Activated B cell treated with CpG ODN at 0.5 μM for 24 hours (primary cell): Measurements from ENCODE around the gene BTNL9. TPM values are rescaled to one million over a fixed set of nuclear protein-coding genes. Genes with fewer than 3 reads are reported as not detected.

Experiments used
- ATAC-seq: fragments of 200-7000 bp; cut with Tn5 transposase; one replicate; pipeline ENCODE4 v1.10.0; 2021; ENCODE audit warnings: low read depth, mild to moderate bottlenecking, moderate library complexity
- CTCF ChIA-PET: fragments of 350-600 bp; sonication (Branson Sonifier 250); formaldehyde crosslinking; loops from one replicate; lab custom pipeline; 2021; ENCODE audit warnings: antibody characterized with exemption; lab: Charles Lee
- POLR2A ChIA-PET: fragments of 350-600 bp; sonication (Branson Sonifier 250); formaldehyde crosslinking; loops from one replicate; lab custom pipeline; 2021; ENCODE audit warnings: antibody characterized with exemption; lab: Charles Lee
- DNase-seq: peaks from one replicate; pipeline ENCODE4 v3.0.0; 2022
- H3K27ac Mint-ChIP-seq: one replicate; pipeline ENCODE4 v1.8.0; 2020; ENCODE audit warnings: mixed read lengths
- H3K27me3 Mint-ChIP-seq: one replicate; pipeline ENCODE4 v1.8.0; 2021; ENCODE audit warnings: mixed read lengths
- H3K36me3 Mint-ChIP-seq: one replicate; pipeline ENCODE4 v1.8.0; 2021; ENCODE audit warnings: low read depth, mixed read lengths
- H3K4me1 Mint-ChIP-seq: one replicate; pipeline ENCODE4 v1.8.0; 2021; ENCODE audit warnings: mixed read lengths
- H3K4me3 Mint-ChIP-seq: one replicate; pipeline ENCODE4 v1.8.0; 2020; ENCODE audit warnings: mild to moderate bottlenecking, mixed read lengths
- H3K9me3 Mint-ChIP-seq: one replicate; pipeline ENCODE4 v1.8.0; 2020; ENCODE audit warnings: mixed read lengths
- CTCF ChIP-seq: fragments of 200-600 bp; IDR thresholded peaks from one replicate; pipeline ENCODE4 v1.8.0; 2022; ENCODE audit warnings: antibody characterized with exemption, mild to moderate bottlenecking
- intact Hi-C: fragments of 100-400 bp; cut with micrococcal nuclease; formaldehyde crosslinking; loops from one replicate; pipeline ENCODE4 v1.15.1; 2024
- total RNA-seq: library from RNA; stranded (reverse); gene quantifications from 2 replicates; pipeline ENCODE4 v1.2.3, GENCODE V29; 2022

The BTNL9 gene
- total RNA-seq, 1 donor from 2014 or later, result 27.6 TPM

GRCh38 chr5:181059297-181060230 is 19.5 kb downstream of the BTNL9 start:
- Mint-ChIP-seq H3K4me1 (peaks cover 12% of the 10 kb centered on the region), H3K36me3 (no peaks in the 10 kb centered on the region), H3K27me3 (peaks cover 64% of the 10 kb centered on the region), H3K27ac (no peak overlapping the region), H3K4me3 (peak overlapping the region; percentile 11), H3K9me3 (no peaks in the 10 kb centered on the region)
- ChIA-PET CTCF (no interaction called here), POLR2A (interaction anchor here (0.7 kb wide), 1 partner anchor 84 kb away, joined by 3 read pairs; no protein-coding TSS in a partner anchor)
- no peak for TF ChIP-seq CTCF
- intact Hi-C loops, result no loop called here
- ATAC-seq, result peak; percentile 10
- no peak for DNase-seq

- no peak for ATAC-seq
- Mint-ChIP-seq H3K4me1 (peaks cover 11% of the 10 kb centered on the region), H3K27ac (no peak overlapping the region), H3K9me3 (no peaks in the 10 kb centered on the region), H3K36me3 (no peaks in the 10 kb centered on the region), H3K27me3 (peaks cover 59% of the 10 kb centered on the region), H3K4me3 (no peak overlapping the region)
- intact Hi-C loops, result no loop called here
- ChIA-PET CTCF (no interaction called here), POLR2A (no interaction called here)
- no peak for DNase-seq
- TF ChIP-seq CTCF, result no peak
Measured at GRCh38 chr5:181060231-181060590, 20.1 kb downstream of the BTNL9 start.

GRCh38 chr5:181060924-181061323 is 20.9 kb downstream of the BTNL9 start:
- ChIA-PET POLR2A (no interaction called here), CTCF (no interaction called here)
- Mint-ChIP-seq H3K36me3 (no peaks in the 10 kb centered on the region), H3K27ac (no peak overlapping the region), H3K4me1 (peaks cover 9% of the 10 kb centered on the region), H3K9me3 (peaks cover 1% of the 10 kb centered on the region), H3K27me3 (peaks cover 58% of the 10 kb centered on the region), H3K4me3 (no peak overlapping the region)
- ATAC-seq (no peak), DNase-seq (no peak)
- intact Hi-C loops, result no loop called here
- no peak for TF ChIP-seq CTCF

- intact Hi-C loops, result no loop called here
- DNase-seq (no peak), ATAC-seq (no peak)
- no peak for TF ChIP-seq CTCF
- no peak overlapping the region for H3K27ac Mint-ChIP-seq
- ChIA-PET POLR2A (no interaction called here), CTCF (no interaction called here)
- H3K4me1 Mint-ChIP-seq, result peaks cover 8% of the 10 kb centered on the region
- H3K9me3 Mint-ChIP-seq, result peaks cover 3% of the 10 kb centered on the region
- peaks cover 56% of the 10 kb centered on the region for H3K27me3 Mint-ChIP-seq
- no peak overlapping the region for H3K4me3 Mint-ChIP-seq
- no peaks in the 10 kb centered on the region for H3K36me3 Mint-ChIP-seq
Measured at GRCh38 chr5:181061645-181062044, 21.6 kb downstream of the BTNL9 start.

GRCh38 chr5:181062631-181063030 is 22.6 kb downstream of the BTNL9 start:
- CTCF ChIA-PET, result no interaction called here
- no peak overlapping the region for H3K4me3 Mint-ChIP-seq
- peaks cover 3% of the 10 kb centered on the region for H3K9me3 Mint-ChIP-seq
- no peak for TF ChIP-seq CTCF
- H3K4me1 Mint-ChIP-seq, result peaks cover 8% of the 10 kb centered on the region
- DNase-seq, result no peak
- POLR2A ChIA-PET, result interaction anchor here (0.6 kb wide), 1 partner anchor 198 kb away, joined by 4 read pairs; the partner anchor contains the start of gene TRIM52
- peaks cover 57% of the 10 kb centered on the region for H3K27me3 Mint-ChIP-seq
- no peaks in the 10 kb centered on the region for H3K36me3 Mint-ChIP-seq
- ATAC-seq, result no peak
- H3K27ac Mint-ChIP-seq, result no peak overlapping the region
- intact Hi-C loops, result no loop called here
